Renal cortical epithelial cell (primary cell): ENCODE data around the gene HDAC11. TPM values are rescaled to one million over a fixed set of nuclear protein-coding genes. Genes with fewer than 3 reads are reported as not detected.

ENCODE experiments used
- DNase-seq: peaks from one replicate; pipeline ENCODE4 v3.0.0-alpha.2; 2011; ENCODE audit warnings: low read depth
- total RNA-seq: library from RNA; depleted of rRNA; stranded (reverse); fragments of >200 nt; gene quantifications from 2 replicates; pipeline ENCODE4 v1.2.3, GENCODE V29; 2014

HDAC11 gene
- total RNA-seq, 1 donor from 2014 or later: 23.7 TPM

- no peak for DNase-seq
Observed at GRCh38 chr3:13525827-13526625, 45.9 kb downstream of the HDAC11 start.

DNA sequence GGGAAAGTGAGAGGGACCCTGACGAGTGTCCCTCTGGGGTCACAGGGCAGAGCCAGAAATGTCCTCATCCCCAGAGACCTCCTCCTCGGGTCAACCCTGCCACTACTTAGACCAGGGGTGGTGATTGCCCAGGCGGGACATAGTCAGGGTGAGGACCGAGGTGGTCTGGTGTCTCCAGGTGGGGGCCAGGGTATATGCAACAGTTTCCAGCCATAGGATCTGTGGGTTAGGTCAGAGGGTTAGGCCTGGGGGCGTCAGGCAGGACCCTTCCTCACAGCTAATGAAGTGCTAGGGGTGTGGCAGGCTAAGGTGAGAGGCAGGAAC is 46.5 kb downstream of the HDAC11 start:
- DNase-seq: no peak

- no peak for DNase-seq
Observed at GRCh38 chr3:13528217-13528867, 48.2 kb downstream of the HDAC11 start.

- no peak for DNase-seq
Observed at GRCh38 chr3:13529196-13530112, 49.3 kb downstream of the HDAC11 start.

DNA sequence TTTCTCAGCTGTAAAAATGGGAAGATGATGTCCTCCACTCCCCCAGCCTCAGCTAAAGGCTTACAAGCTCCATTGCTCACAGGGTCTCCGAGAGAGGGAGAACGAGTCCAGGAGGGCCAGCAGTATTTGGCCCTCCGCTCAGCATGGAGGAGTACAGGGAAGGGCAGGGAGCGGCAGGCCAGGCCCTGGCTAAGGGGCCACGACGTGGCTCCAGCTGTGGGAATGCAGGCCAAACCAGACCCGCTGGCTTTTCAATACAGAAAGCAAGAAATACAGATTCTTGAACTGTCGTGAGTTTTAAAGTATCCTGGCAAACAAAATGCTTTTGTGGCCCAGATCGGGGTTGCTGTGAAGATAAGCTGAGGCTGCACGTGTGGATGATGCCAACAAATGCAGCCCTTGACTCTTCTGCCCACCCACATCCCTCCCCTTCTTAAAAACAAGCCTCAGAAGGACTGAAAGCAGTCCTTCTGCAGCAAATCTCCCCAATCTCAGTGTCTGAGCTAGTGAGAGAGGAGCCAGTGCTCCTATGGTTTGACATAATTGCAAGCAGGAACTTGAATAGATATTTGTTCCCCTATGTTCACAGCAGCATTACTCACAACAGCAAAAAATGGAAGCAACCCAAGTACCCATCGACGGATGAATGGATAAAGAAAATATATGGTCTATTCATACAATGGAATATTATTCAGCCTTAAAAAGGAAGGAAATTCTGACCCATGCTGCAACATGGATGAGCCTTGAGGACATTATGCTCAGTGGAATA is 50.3 kb downstream of the HDAC11 start:
- DNase-seq: no peak

- DNase-seq: no peak
Observed at GRCh38 chr3:13532085-13532484, 52.0 kb downstream of the HDAC11 start.

DNA sequence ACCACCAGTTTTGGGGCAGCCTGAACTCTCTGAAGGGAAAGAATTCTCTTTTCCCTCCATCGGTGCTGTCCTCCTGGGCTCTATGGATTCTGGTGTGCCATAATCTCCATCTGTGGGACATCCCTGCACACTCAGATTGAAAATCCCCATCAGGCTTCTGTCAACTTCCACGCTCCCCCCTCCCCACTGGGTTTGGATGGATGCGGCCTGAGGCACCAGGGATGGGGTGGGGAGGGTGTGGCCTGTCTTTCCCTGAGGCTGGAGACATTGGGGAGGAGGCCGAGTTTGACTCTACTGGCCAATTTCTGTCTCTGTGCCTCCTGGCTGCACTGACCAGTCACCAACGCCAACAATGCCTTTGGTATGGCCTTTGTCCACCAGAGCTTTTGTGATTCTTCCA is 52.5 kb downstream of the HDAC11 start:
- DNase-seq: no peak

DNA sequence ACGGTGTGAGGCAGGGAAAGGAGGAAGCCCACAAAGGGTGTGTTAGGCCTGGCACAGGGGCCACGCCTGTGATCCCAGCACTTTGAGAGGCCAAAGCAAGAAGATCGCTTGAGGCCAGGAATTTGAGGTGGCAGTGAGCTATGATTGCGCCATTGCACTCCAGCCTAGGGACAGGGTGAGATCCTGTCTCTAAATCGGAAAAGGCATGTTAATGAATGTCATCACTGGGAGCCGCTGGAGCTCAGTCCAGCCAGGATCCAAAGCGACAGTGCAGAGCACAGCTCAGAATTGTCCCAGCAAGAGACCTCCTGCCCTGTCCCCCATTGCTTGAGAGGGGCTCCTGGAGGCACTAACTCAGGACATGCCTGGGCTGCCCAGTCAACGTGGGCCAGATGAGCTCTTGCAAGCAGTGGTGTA is 53.8 kb downstream of the HDAC11 start:
- no peak for DNase-seq

GRCh38 chr3:13535526-13535875 is 55.4 kb downstream of the HDAC11 start:
- DNase-seq: no peak

DNA sequence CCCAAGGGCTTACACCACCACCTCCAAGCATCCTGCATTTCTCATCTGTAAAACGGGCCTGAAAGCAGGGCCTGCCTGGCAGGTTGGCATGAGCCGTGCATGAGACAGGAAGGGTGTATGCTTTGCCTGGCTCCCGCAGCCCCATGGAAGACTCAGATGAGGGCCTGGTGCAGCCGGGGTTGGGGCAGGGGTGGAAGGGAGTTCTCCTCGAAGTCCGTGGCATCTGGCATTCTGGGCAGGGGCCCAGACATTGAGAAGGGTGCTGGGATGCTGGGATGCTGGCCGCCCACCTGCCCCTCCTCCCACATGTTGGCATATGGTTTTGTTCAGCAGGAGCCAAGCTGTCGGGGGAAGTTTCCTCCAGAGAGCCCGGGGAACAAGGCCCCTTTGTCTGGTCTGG is 55.8 kb downstream of the HDAC11 start:
- no peak for DNase-seq

GRCh38 chr3:13536432-13536831 is 56.3 kb downstream of the HDAC11 start:
- no peak for DNase-seq

- DNase-seq: no peak
Observed at GRCh38 chr3:13536832-13537231, 56.7 kb downstream of the HDAC11 start.

DNA sequence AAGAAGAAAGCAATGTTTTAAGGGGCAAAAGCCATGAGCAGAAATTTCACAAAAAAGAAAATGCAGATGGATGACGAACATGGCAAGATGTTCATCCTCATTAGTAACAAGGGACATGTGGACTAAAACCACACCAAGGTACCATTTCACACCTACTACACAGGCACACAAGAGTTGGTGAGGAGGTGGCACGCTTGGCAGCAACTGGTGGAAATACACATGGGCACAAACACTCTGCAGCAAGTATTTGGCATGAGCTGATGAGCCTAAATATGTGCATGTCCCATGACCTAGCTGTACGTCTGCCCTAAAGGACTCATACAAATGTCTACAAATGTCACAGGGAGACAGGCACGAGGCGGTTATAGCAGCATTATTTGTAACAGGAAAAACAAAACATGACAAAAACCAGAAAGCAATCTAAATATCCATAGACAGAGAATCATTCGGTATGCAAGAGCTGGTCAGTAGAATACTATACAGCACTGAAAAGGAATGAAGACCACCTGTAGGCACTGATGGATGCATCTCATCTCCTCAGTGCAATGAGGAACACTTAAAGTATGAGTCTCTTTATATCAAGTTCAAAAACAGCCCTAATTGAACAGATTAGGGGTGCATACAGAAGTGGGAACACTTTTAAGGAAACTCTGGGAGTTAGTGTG is 57.3 kb downstream of the HDAC11 start:
- DNase-seq: no peak

DNA sequence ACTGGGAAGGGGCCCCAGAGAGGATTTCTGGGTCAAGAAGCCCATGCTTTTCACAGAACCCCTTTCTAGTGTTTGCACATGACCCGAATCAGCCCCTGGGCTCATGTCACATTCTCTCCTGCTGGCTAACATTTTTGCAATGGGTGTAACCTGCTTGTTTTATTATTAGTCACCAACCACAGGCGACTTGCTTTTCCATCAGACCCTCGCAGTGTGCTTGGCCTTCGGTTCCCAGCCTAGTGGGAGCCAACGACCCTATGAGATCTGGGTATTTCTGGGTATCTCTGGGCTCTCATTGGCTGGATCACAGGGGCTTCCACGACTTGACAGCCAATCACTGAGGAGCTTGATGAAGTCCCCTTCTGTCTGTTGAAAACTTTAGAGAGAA is 57.8 kb downstream of the HDAC11 start:
- DNase-seq: peak; percentile 82

GRCh38 chr3:13538520-13539291 is 58.6 kb downstream of the HDAC11 start:
- no peak for DNase-seq

DNA sequence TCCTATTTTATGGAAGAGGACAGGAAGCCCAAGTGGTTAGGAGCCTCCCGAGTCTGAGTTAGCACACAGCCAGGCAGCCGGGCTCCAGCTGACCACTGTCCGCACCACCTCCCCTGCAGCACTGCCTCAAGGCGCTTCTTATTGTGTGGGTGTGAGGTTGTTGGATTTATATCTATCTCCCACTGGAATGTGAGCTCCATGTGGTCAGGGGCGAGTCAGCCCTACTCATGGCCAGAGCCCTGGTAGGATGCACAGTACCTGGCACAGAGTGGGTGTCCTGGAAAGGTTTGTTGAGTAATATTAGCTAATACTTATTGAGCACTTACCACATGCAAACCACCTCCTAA is 59.2 kb downstream of the HDAC11 start:
- peak; percentile 36 for DNase-seq

DNA sequence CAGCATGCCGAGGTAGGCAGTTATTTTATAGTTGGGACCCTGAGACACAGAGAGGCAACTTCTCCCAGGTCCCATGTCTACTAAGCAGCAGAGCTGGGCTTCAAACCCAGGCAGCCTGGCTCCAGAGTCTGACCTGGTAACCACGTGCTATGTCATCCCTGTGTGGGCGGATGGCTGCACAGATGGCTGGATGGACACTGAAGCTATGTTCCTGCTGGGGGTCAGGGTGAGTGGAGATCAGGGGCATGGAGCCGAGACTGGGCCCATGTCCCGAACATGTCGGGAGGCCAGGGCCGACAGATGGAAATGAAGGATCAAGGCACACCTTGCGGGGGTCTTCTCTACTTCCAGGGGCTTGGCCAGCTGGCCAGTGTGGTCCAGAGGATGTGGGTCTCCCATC is 59.6 kb downstream of the HDAC11 start:
- DNase-seq: no peak

DNA sequence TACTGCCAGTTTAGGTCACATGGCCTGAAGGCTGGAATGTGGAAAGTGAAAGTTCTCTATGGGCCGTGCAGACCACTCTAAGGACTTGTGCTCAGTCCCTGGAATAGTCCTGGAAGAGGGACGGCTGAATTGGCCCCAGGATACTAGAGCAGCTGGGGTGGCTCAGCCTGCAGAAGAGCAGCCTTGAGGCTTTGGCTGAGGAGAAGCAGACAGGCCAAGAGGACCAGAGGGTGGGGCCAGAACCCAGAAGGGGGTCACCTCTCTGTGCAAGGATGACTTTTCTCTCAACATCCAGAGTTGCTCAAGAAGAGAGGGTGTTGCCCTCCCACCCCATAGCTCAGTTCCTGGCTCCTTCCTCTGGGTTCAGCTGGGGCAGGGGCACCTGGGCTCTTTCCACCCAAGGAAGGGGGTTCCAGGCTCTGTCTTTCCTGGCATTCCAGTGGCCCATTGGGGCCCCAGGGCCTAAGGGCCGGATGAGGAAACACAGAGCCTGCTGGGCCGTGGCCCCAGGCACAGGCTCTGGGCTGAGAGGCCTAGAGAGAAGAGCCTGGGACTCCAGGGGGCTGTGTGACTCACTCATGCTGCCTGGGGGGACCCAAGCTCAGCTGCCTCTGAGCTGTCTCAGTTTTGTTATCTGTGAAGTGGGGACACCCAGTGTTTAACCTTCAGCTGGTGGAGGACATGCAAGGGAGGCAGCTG is 60.3 kb downstream of the HDAC11 start:
- DNase-seq: no peak

DNA sequence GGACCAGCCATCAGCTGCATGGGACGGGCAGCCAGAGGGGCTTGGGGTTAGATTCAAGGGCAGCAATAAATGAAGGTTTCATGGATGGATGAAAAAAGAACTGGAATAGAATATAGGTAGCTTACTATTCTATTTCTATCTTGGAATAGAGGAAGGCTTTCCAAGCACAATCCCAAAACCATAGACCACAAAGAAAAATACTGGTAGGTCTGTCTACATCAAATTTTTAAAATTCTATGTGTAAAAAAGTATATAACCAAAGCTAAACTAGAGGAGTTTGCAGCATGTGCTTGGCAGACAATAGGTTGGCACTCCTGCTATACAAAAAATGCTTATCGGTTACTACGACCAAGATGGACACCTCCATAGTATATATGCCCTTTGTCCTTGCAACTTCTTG is 61.6 kb downstream of the HDAC11 start:
- no peak for DNase-seq

DNA sequence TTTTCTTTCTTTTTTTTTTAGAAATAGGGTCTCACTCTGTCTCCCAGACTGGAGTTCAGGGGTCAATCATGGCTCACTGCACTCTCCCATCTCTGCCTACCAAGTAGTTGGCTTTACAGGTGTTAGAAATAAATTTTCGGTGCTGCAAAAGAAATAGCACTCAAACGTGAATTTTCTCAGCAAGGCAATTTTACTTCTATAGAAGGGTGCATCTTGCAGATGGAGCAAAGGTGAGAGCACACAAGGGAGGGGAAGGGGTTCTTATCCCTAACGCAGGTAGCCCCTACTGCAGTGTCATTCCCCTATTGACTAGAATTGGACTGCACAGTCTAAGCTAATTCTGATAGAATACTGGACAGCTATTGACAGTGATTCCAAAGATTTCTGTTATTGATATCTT is 62.0 kb downstream of the HDAC11 start:
- DNase-seq: no peak
